Thoracic aorta (tissue), 2 donors: ENCODE data around the gene GIMAP6. TPM values are rescaled to one million over a fixed set of nuclear protein-coding genes. Genes with fewer than 3 reads are reported as not detected.
"Not testable (repeated sequence)": the region's sequence is repeated elsewhere in the genome, so short reads cannot be mapped to it uniquely, and the experiment has no call there.

ENCODE experiments used
- ATAC-seq: fragments of 150-250 bp; one replicate; pipeline ENCODE4 v1.8.0; 2017; ENCODE audit warnings: low read depth; ENCODE audit not compliant: insufficient number of reproducible peaks, low FRiP score
- DNase-seq: peaks from one replicate; pipeline ENCODE4 v3.0.0-alpha.2; 2020; ENCODE audit warnings: low spot score
- H3K27ac ChIP-seq, 2 donors: fragments of 200-600 bp; sonication (generic); 1 replicate in 1 of 2; 2 replicates in 1 of 2; pipeline ENCODE4 v1.5.1; 2016; ENCODE audit warnings: mild to moderate bottlenecking in 2 of 2, moderate library complexity in 2 of 2
- H3K27me3 ChIP-seq: fragments of 200-600 bp; sonication (generic); replicated peaks from 2 replicates; pipeline ENCODE4 v1.6.0; 2016; ENCODE audit warnings: mild to moderate bottlenecking; ENCODE audit not compliant: insufficient read depth
- H3K36me3 ChIP-seq: fragments of 200-600 bp; sonication (generic); one replicate; pipeline ENCODE4 v1.5.1; 2016
- H3K4me1 ChIP-seq, 2 donors: fragments of 200-600 bp; sonication (generic); 1 replicate in 1 of 2; 2 replicates in 1 of 2; pipeline versions ENCODE4 v1.5.1 to v1.6.0; 2016; ENCODE audit warnings: low read depth in 2 of 2, mild to moderate bottlenecking in 1 of 2; ENCODE audit not compliant: control insufficient read depth in 1 of 2
- H3K4me3 ChIP-seq: fragments of 200-600 bp; sonication (generic); 2 replicates; pipeline ENCODE4 v1.5.1; 2016; ENCODE audit warnings: mild to moderate bottlenecking
- H3K9me3 ChIP-seq: fragments of 200-600 bp; sonication (generic); 2 replicates; pipeline ENCODE4 v1.5.1; 2016
- total RNA-seq, 2 donors: library from RNA; depleted of rRNA; stranded (reverse); fragments of >200 nt; gene quantifications; one replicate each; pipeline versions ENCODE4 v1.1.0 to v1.2.3, GENCODE V29; 2016
- TF ChIP-seq, protein P1 (sequence below): fragments of 200-600 bp; sonication (generic); IDR thresholded peaks from one replicate; pipeline ENCODE4 v1.5.1; 2019; ENCODE audit warnings: antibody characterized with exemption

GIMAP6 gene
- total RNA-seq, 2 donors from 2014 or later: 20.3 to 41.1 TPM

DNA sequence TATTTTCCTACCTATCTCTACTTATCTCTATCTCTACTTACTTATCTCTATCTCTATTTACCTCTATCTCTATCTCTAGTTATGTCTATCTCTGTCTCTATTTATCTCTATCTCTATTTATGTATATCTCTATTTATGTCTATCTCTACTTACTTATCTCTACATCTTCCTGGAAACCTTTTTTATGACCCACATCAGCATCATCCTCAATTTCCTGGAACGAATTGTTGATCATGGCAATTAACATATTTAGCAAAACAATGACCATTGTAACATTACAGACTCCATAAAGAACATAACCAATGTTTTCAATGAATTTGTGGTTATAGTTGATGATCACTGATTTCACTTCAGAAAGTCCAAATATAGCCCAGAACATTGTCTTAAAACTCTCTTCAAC, 18.3 kb downstream of the GIMAP6 start:
- H3K4me1 ChIP-seq: no peaks in the 10 kb centered on the region
- H3K4me3 ChIP-seq: no peak overlapping the region
- no peak overlapping the region for H3K27ac ChIP-seq
- H3K9me3 ChIP-seq: no peaks in the 10 kb centered on the region
- no peaks in the 10 kb centered on the region for H3K36me3 ChIP-seq
- DNase-seq: no peak
- ATAC-seq: no peak
- TF ChIP-seq, protein P1, sequence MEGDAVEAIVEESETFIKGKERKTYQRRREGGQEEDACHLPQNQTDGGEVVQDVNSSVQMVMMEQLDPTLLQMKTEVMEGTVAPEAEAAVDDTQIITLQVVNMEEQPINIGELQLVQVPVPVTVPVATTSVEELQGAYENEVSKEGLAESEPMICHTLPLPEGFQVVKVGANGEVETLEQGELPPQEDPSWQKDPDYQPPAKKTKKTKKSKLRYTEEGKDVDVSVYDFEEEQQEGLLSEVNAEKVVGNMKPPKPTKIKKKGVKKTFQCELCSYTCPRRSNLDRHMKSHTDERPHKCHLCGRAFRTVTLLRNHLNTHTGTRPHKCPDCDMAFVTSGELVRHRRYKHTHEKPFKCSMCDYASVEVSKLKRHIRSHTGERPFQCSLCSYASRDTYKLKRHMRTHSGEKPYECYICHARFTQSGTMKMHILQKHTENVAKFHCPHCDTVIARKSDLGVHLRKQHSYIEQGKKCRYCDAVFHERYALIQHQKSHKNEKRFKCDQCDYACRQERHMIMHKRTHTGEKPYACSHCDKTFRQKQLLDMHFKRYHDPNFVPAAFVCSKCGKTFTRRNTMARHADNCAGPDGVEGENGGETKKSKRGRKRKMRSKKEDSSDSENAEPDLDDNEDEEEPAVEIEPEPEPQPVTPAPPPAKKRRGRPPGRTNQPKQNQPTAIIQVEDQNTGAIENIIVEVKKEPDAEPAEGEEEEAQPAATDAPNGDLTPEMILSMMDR: no peak
- H3K27me3 ChIP-seq: no peaks in the 10 kb centered on the region

DNA sequence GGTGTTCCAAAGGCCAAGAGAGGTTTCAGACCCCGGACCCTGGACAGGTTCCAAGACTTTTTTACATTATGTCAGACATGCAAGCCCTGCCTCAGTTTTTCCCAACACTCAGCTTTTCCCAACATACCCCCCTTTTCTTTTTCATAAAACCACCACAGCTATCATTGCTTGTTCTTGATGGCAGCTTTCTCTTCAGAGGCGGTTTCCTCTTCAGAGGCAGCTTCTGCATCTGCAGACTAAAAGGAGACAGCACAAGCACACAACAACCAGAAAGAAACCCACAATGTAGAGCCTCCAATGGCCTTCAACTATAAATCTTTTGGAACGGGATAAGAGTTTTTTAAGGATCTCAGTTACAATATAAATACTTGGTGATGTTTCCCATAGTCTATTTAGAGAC, 19.3 kb downstream of the GIMAP6 start:
- no peak for DNase-seq
- TF ChIP-seq, protein P1: no peak
- ATAC-seq: no peak
- Histone ChIP-seq H3K9me3 (no peaks in the 10 kb centered on the region), H3K27me3 (no peaks in the 10 kb centered on the region), H3K27ac (no peak overlapping the region), H3K36me3 (no peaks in the 10 kb centered on the region), H3K4me3 (no peak overlapping the region), H3K4me1 (no peaks in the 10 kb centered on the region)

GRCh38 chr7:150610233-150610632, 22.0 kb downstream of the GIMAP6 start:
- no peaks in the 10 kb centered on the region for H3K9me3 ChIP-seq
- ATAC-seq: no peak
- TF ChIP-seq, protein P1: no peak
- no peaks in the 10 kb centered on the region for H3K27me3 ChIP-seq
- no peak overlapping the region for H3K27ac ChIP-seq
- H3K4me1 ChIP-seq: no peaks in the 10 kb centered on the region
- H3K4me3 ChIP-seq: no peak overlapping the region
- H3K36me3 ChIP-seq: no peaks in the 10 kb centered on the region
- no peak for DNase-seq

- H3K9me3 ChIP-seq, H3K27ac ChIP-seq, ATAC-seq: not testable (repeated sequence)
These were observed 28.6 kb downstream of the GIMAP6 start for GRCh38 chr7:150603600-150603999.

GRCh38 chr7:150595361-150595760, 36.8 kb downstream of the GIMAP6 start:
- H3K36me3 ChIP-seq: no peaks in the 10 kb centered on the region
- ATAC-seq: no peak
- H3K9me3 ChIP-seq: peaks cover 3% of the 10 kb centered on the region
- H3K27me3 ChIP-seq: no peaks in the 10 kb centered on the region
- H3K4me3 ChIP-seq: no peak overlapping the region
- no peak for DNase-seq
- H3K4me1 ChIP-seq: no peaks in the 10 kb centered on the region
- TF ChIP-seq, protein P1: no peak
- H3K27ac ChIP-seq: no peak overlapping the region

More at GRCh38 chr7:150603600-150603999, 28.6 kb downstream of the GIMAP6 start:
- DNase-seq, H3K27me3 ChIP-seq, H3K36me3 ChIP-seq, H3K4me1 ChIP-seq, H3K4me3 ChIP-seq: not testable (repeated sequence)

DNA sequence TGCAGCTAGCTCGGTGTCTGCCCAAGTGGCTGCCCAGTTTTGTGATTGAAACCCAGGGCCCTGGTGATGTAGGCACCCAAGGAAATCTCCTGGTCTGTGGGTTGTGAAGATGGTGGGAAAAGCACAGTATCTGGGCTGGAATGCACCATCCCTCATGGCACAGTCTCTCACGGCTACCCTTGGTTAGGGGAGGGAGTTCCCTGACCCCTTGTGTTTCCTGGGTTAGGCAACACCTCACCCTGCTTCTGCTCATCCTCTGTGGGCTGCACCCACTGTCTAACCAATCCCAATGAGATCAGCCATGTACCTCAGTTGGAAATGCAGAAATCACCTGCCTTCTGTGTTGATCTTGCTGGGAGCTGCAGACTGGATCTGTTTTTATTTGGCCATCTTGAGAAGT, 37.4 kb downstream of the GIMAP6 start:
- H3K27ac ChIP-seq: no peak overlapping the region
- H3K9me3 ChIP-seq: peaks cover 3% of the 10 kb centered on the region
- H3K4me3 ChIP-seq: no peak overlapping the region
- TF ChIP-seq, protein P1: no peak
- no peaks in the 10 kb centered on the region for H3K36me3 ChIP-seq
- H3K27me3 ChIP-seq: no peaks in the 10 kb centered on the region
- DNase-seq (no peak), ATAC-seq (no peak)
- no peaks in the 10 kb centered on the region for H3K4me1 ChIP-seq
